Hepatocyte (in vitro differentiated cells): ENCODE results near the gene IMMP1L. TPM values are rescaled to one million over a fixed set of nuclear protein-coding genes. Genes with fewer than 3 reads are reported as not detected.

Source experiments
- DNase-seq: peaks from one replicate; pipeline ENCODE4 v3.0.0-alpha.2; 2016; ENCODE audit warnings: low spot score
- H2AFZ ChIP-seq: fragments of 200-600 bp; sonication (generic); 2 replicates; pipeline ENCODE4 v1.6.0; 2016; ENCODE audit warnings: antibody characterized with exemption, mild to moderate bottlenecking
- H3K27ac ChIP-seq: fragments of 200-600 bp; sonication (generic); 2 replicates; pipeline ENCODE4 v1.5.1; 2016; ENCODE audit warnings: mild to moderate bottlenecking
- H3K27me3 ChIP-seq: fragments of 200-600 bp; sonication (generic); 2 replicates; pipeline ENCODE4 v1.6.1; 2016
- H3K36me3 ChIP-seq: fragments of 200-600 bp; sonication (generic); replicated peaks from 2 replicates; pipeline ENCODE4 v1.5.1; 2016; ENCODE audit warnings: low read depth; ENCODE audit not compliant: insufficient read depth
- H3K4me1 ChIP-seq: fragments of 200-600 bp; sonication (generic); 2 replicates; pipeline ENCODE4 v1.5.1; 2016; ENCODE audit warnings: mild to moderate bottlenecking, moderate library complexity; ENCODE audit not compliant: insufficient read depth
- H3K4me2 ChIP-seq: fragments of 200-600 bp; sonication (generic); 2 replicates; pipeline ENCODE4 v1.6.0; 2016
- H3K4me3 ChIP-seq: fragments of 200-600 bp; sonication (generic); 2 replicates; pipeline ENCODE4 v1.5.1; 2016; ENCODE audit warnings: mild to moderate bottlenecking
- H3K79me2 ChIP-seq: fragments of 200-600 bp; sonication (generic); 2 replicates; pipeline ENCODE4 v1.6.0; 2017; ENCODE audit warnings: mild to moderate bottlenecking
- H3K9me2 ChIP-seq: fragments of 200-600 bp; sonication (generic); replicated peaks from 2 replicates; pipeline ENCODE4 v1.6.0; 2017; ENCODE audit warnings: mild to moderate bottlenecking; ENCODE audit not compliant: insufficient read depth
- H3K9me3 ChIP-seq: fragments of 200-600 bp; sonication (generic); 2 replicates; pipeline ENCODE4 v1.5.1; 2016; ENCODE audit warnings: low read depth, mild to moderate bottlenecking
- H4K20me1 ChIP-seq: fragments of 200-600 bp; sonication (generic); 2 replicates; pipeline ENCODE4 v1.6.0; 2016; ENCODE audit warnings: mild to moderate bottlenecking; ENCODE audit not compliant: insufficient read depth, poor library complexity, severe bottlenecking
- CTCF ChIP-seq: fragments of 200-600 bp; sonication (generic); IDR thresholded peaks from 2 replicates; pipeline ENCODE4 v1.5.1; 2016; ENCODE audit warnings: antibody characterized with exemption, mild to moderate bottlenecking; ENCODE audit not compliant: poor library complexity
- EZH2 ChIP-seq: fragments of 200-600 bp; sonication (generic); IDR thresholded peaks from 2 replicates; pipeline ENCODE4 v1.6.1; 2016; ENCODE audit warnings: antibody characterized with exemption, mild to moderate bottlenecking, borderline replicate concordance
- EZH2phosphoT487 ChIP-seq: fragments of 200-600 bp; sonication (generic); IDR thresholded peaks from one replicate; pipeline ENCODE4 v1.6.1; 2018; ENCODE audit warnings: antibody characterized with exemption, mild to moderate bottlenecking, low read depth, moderate library complexity; ENCODE audit not compliant: unreplicated experiment, severe bottlenecking
- WGBS: methylation state at CpG from one replicate; pipeline ENCODE4 v1.1.6; 2016; ENCODE audit warnings: low lambda C conversion rate; ENCODE audit errors: missing lambda C conversion rate; 5-methylcytosine and 5-hydroxymethylcytosine counted together
- polyA plus RNA-seq: library from polyadenylated mRNA; unstranded; fragments of >200 nt; fragmentation: Nextera tagmentation; extraction: Ambion mirVana; gene quantifications from 2 replicates; pipeline ENCODE4 v1.2.1, GENCODE V29; 2016
- total RNA-seq: library from RNA; depleted of rRNA; stranded (reverse); fragments of >200 nt; gene quantifications from 2 replicates; pipeline ENCODE4 v1.2.3, GENCODE V29; 2014

IMMP1L gene
- total and polyA plus RNA-seq, 2 experiments from 2014 or later = 8.0 to 30.2 TPM

- no peak overlapping the region for H2AFZ ChIP-seq
- H3K36me3 ChIP-seq = no peaks in the 10 kb centered on the region
- H3K4me2 ChIP-seq = no peak overlapping the region
- H3K27ac ChIP-seq = no peak overlapping the region
- no peak for DNase-seq
- no peaks in the 10 kb centered on the region for H3K4me1 ChIP-seq
- H3K27me3 ChIP-seq = no peaks in the 10 kb centered on the region
- TF ChIP-seq EZH2 (no peak), CTCF (no peak), EZH2phosphoT487 (no peak)
- H3K9me2 ChIP-seq = no peaks in the 10 kb centered on the region
- 95% methylated on average over 1 of the region's 1 CpG for WGBS
- no peaks in the 10 kb centered on the region for H4K20me1 ChIP-seq
- H3K79me2 ChIP-seq = no peaks in the 10 kb centered on the region
- H3K4me3 ChIP-seq = no peak overlapping the region
- H3K9me3 ChIP-seq = no peaks in the 10 kb centered on the region
Observed at GRCh38 chr11:31450841-31451240, 58.6 kb downstream of the IMMP1L start.

GRCh38 chr11:31449040-31449439 is 60.4 kb downstream of the IMMP1L start:
- no peaks in the 10 kb centered on the region for H3K27me3 ChIP-seq
- WGBS = 68% methylated on average over 2 of the region's 2 CpGs
- H3K4me3 ChIP-seq = no peak overlapping the region
- no peaks in the 10 kb centered on the region for H3K36me3 ChIP-seq
- H3K9me2 ChIP-seq = no peaks in the 10 kb centered on the region
- no peaks in the 10 kb centered on the region for H3K79me2 ChIP-seq
- H4K20me1 ChIP-seq = no peaks in the 10 kb centered on the region
- H2AFZ ChIP-seq = no peak overlapping the region
- no peak for TF ChIP-seq CTCF
- TF ChIP-seq EZH2phosphoT487 = no peak
- TF ChIP-seq EZH2 = no peak
- H3K9me3 ChIP-seq = no peaks in the 10 kb centered on the region
- H3K4me1 ChIP-seq = no peaks in the 10 kb centered on the region
- DNase-seq = no peak
- H3K27ac ChIP-seq = no peak overlapping the region
- H3K4me2 ChIP-seq = no peak overlapping the region

DNA sequence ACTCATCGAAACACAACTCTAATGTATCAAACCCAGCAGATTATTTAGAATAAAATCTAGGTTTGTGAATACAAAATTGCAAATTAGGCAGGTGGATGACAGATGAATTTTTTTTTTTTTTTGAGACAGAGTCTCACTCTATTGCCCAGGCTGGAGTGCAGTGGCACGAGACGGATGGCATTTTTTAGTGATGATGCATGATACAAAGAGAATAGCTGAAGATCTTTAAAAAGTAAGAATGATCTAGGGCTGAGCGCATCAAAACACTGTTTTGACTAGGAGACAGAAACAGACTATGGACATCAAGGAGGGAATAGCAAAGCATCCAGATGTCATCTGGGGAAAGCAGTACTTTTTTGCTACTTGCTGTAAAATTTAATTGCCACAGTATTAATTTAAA is 63.8 kb downstream of the IMMP1L start:
- Histone ChIP-seq H3K27ac (no peak overlapping the region), H3K9me3 (no peaks in the 10 kb centered on the region), H3K4me3 (no peak overlapping the region), H4K20me1 (no peaks in the 10 kb centered on the region), H3K4me1 (no peaks in the 10 kb centered on the region), H3K36me3 (no peaks in the 10 kb centered on the region), H3K79me2 (no peaks in the 10 kb centered on the region), H3K4me2 (no peak overlapping the region), H3K9me2 (no peaks in the 10 kb centered on the region), H2AFZ (no peak overlapping the region), H3K27me3 (no peaks in the 10 kb centered on the region)
- WGBS = 98% methylated on average over 4 of the region's 4 CpGs
- DNase-seq = no peak
- TF ChIP-seq EZH2 = no peak
- no peak for TF ChIP-seq EZH2phosphoT487

DNA sequence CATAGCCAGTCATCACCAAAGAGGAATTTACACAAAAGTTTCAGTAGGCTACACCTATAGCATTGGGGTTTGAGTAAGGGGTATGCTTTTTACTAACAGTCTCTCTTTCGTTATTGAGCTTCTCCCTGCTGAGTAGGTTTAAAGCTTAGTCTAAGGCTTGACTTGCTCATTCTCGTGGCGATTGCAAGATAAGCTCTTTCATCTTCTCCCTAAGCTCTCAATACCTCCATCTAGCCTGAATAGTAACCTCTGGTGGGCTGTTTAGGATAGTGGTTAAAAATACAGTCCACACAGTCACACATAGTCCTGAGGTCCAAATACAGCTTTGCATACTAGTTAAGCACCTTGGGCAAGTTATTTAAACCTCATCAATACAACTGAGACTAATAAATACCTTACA is 65.6 kb downstream of the IMMP1L start:
- Histone ChIP-seq H3K4me1 (no peaks in the 10 kb centered on the region), H3K9me3 (no peaks in the 10 kb centered on the region), H3K36me3 (no peaks in the 10 kb centered on the region), H4K20me1 (no peaks in the 10 kb centered on the region), H3K9me2 (no peaks in the 10 kb centered on the region), H2AFZ (no peak overlapping the region), H3K79me2 (no peaks in the 10 kb centered on the region), H3K4me2 (no peak overlapping the region), H3K4me3 (no peak overlapping the region), H3K27me3 (no peaks in the 10 kb centered on the region), H3K27ac (no peak overlapping the region)
- 58% methylated on average over 3 of the region's 3 CpGs for WGBS
- no peak for DNase-seq
- no peak for TF ChIP-seq CTCF
